Inflammatory macrophage treated with lipopolysaccharide for 4 hours (primary cell): Measurements from ENCODE around the gene TRIM60.
"Not testable (repeated sequence)": the region's sequence is repeated elsewhere in the genome, so short reads cannot be mapped to it uniquely, and the experiment has no call there.

ENCODE experiments used
- DNase-seq: peaks from one replicate; pipeline ENCODE4 v3.0.0-alpha.2; 2020

The TRIM60 gene

GRCh38 chr4:165031436-165032211 is at the start of gene TRIM60:
Gene TRIM60 (plus strand): TSS chr4:165031999. CDS start chr4:165040073, 8,074 bp downstream.
- DNase-seq: no peak

- DNase-seq: no peak
Measured at GRCh38 chr4:164989471-164989870, 42.3 kb upstream of the TRIM60 start.

GRCh38 chr4:164990786-164991185 is 41.0 kb upstream of the TRIM60 start:
- not testable (repeated sequence) for DNase-seq

GRCh38 chr4:164996123-164996522 is 35.7 kb upstream of the TRIM60 start:
- not testable (repeated sequence) for DNase-seq

GRCh38 chr4:164997324-164997723 is 34.5 kb upstream of the TRIM60 start:
- no peak for DNase-seq

GRCh38 chr4:164997941-164998340 is 33.9 kb upstream of the TRIM60 start:
- no peak for DNase-seq

GRCh38 chr4:164998526-164999080 is 33.2 kb upstream of the TRIM60 start:
- DNase-seq: not testable (repeated sequence)

- not testable (repeated sequence) for DNase-seq
Measured at GRCh38 chr4:165001957-165002356, 29.8 kb upstream of the TRIM60 start.

- DNase-seq: no peak
Measured at GRCh38 chr4:165005352-165005925, 26.4 kb upstream of the TRIM60 start.

GRCh38 chr4:165006456-165006855 is 25.3 kb upstream of the TRIM60 start:
- no peak for DNase-seq

GRCh38 chr4:165006886-165007285 is 24.9 kb upstream of the TRIM60 start:
- DNase-seq: no peak

- DNase-seq: no peak
Measured at GRCh38 chr4:165009493-165010227, 22.1 kb upstream of the TRIM60 start.

- no peak for DNase-seq
Measured at GRCh38 chr4:165010487-165010886, 21.3 kb upstream of the TRIM60 start.

- no peak for DNase-seq
Measured at GRCh38 chr4:165010991-165011390, 20.8 kb upstream of the TRIM60 start.

GRCh38 chr4:165011403-165011802 is 20.4 kb upstream of the TRIM60 start:
- DNase-seq: no peak

- no peak for DNase-seq
Measured at GRCh38 chr4:165013691-165014090, 18.1 kb upstream of the TRIM60 start.

- no peak for DNase-seq
Measured at GRCh38 chr4:165016971-165017370, 14.8 kb upstream of the TRIM60 start.

GRCh38 chr4:165019995-165020394 is 11.8 kb upstream of the TRIM60 start:
- not testable (repeated sequence) for DNase-seq

GRCh38 chr4:165025782-165026181 is 6.0 kb upstream of the TRIM60 start:
- DNase-seq: not testable (repeated sequence)

- no peak for DNase-seq
Measured at GRCh38 chr4:165027762-165028402, 3.9 kb upstream of the TRIM60 start.

- DNase-seq: no peak
Measured at GRCh38 chr4:165048170-165048569, 16.4 kb downstream of the TRIM60 start.

GRCh38 chr4:165052627-165053026 is 20.8 kb downstream of the TRIM60 start:
- no peak for DNase-seq

GRCh38 chr4:165053645-165054044 is 21.8 kb downstream of the TRIM60 start, which contains the start of gene TRIM75:
Gene TRIM75 (plus strand): TSS chr4:165053866. CDS start chr4:165059148, 5,282 bp downstream.
- DNase-seq: no peak
